Kidney epithelial cell (primary cell): Measurements from ENCODE around the gene CCDC191. TPM values are rescaled to one million over a fixed set of nuclear protein-coding genes. Genes with fewer than 3 reads are reported as not detected.

Experiments
- DNase-seq: peaks from one replicate; pipeline ENCODE4 v3.0.0-alpha.2; 2010; ENCODE audit warnings: low read depth
- H3K27me3 ChIP-seq: 2 replicates; pipeline ENCODE4 v1.6.0; 2011; ENCODE audit warnings: low read length; ENCODE audit not compliant: control insufficient read depth, insufficient read depth
- H3K36me3 ChIP-seq: 2 replicates; pipeline ENCODE4 v1.5.1; 2011; ENCODE audit warnings: low read length; ENCODE audit not compliant: control insufficient read depth, insufficient read depth
- H3K4me3 ChIP-seq: 2 replicates; pipeline ENCODE4 v1.5.1; 2011; ENCODE audit warnings: low read depth, mild to moderate bottlenecking, control low read depth, low read length
- total RNA-seq: library from RNA; depleted of rRNA; stranded (reverse); fragments of >200 nt; gene quantifications from 2 replicates; pipeline ENCODE4 v1.2.3, GENCODE V29; 2015
- TF ChIP-seq, protein P1 (sequence below): IDR thresholded peaks from 2 replicates; pipeline ENCODE4 v1.5.1; 2011; ENCODE audit warnings: mild to moderate bottlenecking, moderate library complexity, low read length, control low read depth, inconsistent platforms; ENCODE audit not compliant: insufficient read depth, poor library complexity, severe bottlenecking

Gene CCDC191
- total RNA-seq, 1 donor from 2014 or later, result 2.0 TPM

DNA sequence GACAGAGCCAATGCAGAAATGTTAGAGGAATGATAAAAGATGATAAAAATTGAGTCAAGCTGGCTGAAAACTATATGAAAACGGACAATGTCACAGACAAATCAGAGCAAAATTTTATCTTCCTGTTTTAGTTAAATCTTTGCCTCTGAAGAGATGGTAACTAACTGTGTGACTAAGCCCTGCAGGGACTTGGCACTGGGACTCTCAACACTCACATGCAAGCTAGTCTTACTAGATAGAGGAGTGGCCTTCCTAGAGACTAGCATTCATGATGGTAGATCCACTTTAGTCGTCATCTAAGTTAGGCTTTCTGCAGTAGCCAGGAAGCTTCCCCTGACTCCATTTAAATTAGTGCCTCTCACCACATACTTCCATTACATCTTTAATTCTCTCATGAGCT is 4.1 kb downstream of the CCDC191 start:
- H3K4me3 ChIP-seq, result no peak overlapping the region
- TF ChIP-seq, protein P1, sequence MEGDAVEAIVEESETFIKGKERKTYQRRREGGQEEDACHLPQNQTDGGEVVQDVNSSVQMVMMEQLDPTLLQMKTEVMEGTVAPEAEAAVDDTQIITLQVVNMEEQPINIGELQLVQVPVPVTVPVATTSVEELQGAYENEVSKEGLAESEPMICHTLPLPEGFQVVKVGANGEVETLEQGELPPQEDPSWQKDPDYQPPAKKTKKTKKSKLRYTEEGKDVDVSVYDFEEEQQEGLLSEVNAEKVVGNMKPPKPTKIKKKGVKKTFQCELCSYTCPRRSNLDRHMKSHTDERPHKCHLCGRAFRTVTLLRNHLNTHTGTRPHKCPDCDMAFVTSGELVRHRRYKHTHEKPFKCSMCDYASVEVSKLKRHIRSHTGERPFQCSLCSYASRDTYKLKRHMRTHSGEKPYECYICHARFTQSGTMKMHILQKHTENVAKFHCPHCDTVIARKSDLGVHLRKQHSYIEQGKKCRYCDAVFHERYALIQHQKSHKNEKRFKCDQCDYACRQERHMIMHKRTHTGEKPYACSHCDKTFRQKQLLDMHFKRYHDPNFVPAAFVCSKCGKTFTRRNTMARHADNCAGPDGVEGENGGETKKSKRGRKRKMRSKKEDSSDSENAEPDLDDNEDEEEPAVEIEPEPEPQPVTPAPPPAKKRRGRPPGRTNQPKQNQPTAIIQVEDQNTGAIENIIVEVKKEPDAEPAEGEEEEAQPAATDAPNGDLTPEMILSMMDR, result no peak
- no peak for DNase-seq

DNA sequence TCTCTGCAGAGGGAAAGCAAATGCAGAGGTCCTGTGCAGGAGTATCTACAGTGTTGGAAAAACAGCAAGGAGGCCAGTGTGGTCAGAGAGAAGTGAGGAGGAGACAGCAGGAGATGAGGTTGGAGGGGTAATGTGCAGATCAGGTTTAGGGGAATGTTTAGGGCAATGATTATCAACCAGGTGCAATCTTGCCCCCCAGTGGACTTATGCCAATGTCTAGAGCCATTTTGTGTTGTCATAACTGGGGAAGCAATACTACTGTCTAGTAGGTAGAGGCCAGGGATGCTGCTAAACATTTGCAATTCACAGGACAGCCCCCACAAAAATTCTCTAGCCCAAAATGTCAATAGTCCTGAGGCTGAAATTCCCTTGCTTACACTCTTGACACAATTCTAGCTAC is 13.1 kb downstream of the CCDC191 start:
- TF ChIP-seq, protein P1, result no peak
- Histone ChIP-seq H3K27me3 (no peaks in the 10 kb centered on the region), H3K4me3 (no peak overlapping the region), H3K36me3 (no peaks in the 10 kb centered on the region)
- DNase-seq, result no peak

More for the DNA sequence above, 4.1 kb downstream of the CCDC191 start:
- Histone ChIP-seq H3K36me3 (no peaks in the 10 kb centered on the region), H3K27me3 (no peaks in the 10 kb centered on the region)

DNA sequence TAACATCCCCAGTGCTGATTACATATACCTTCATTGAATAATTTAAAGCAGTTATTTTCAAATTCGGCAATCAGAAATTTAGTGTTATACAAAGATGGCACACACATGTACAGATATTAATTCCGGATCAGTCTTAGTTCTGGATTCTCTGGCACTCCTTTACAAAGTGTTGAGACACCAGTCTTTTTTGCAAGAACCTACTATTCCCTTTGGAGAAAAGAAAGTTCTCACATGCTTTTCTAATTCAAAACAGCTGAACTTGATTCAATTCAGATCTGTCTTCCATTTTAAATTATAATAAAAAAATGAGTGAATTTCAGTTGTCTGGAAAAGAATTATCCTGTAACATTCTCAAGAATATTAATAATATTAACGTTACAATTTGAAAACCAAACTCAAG is 20.4 kb downstream of the CCDC191 start:
- TF ChIP-seq, protein P1, result no peak
- H3K4me3 ChIP-seq, result no peak overlapping the region
- DNase-seq, result no peak
- H3K27me3 ChIP-seq, result no peaks in the 10 kb centered on the region
- no peaks in the 10 kb centered on the region for H3K36me3 ChIP-seq

DNA sequence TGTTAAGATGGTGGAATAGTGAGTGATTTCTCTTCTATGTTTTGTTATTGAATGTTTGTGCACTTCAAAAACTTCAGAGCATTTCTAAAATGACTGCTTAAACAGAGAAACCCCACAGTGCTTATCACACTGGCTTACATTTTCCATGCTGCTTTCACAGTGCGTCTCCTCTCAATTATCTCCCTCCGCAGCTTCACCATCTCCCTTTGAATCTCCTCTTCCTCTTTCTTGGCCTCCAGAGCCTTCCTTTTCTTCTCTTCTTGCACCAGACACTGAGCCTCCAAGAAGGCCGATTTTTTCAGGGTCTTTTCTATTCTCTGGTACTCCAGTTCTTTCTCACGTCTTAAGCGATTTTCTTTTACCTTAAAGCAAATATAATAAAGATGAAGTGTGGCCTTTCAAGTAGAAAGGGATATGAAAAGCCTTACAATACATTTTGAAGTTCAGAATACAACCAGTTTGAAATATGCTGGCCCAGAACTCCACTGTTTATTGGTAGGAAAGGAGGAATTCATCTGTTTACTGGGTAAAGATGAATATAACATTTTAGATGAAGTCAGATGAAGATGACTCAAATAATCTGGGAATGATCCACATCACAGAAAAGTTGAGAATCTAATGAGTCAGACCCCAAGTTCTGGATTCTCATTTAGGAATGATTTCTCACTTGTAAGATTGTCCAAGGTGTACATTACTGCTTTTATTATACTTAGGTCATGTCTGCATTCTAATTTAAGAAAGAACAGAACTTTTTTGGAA is 21.4 kb downstream of the CCDC191 start:
- no peak overlapping the region for H3K4me3 ChIP-seq
- H3K36me3 ChIP-seq, result no peaks in the 10 kb centered on the region
- H3K27me3 ChIP-seq, result no peaks in the 10 kb centered on the region
- DNase-seq, result no peak
- TF ChIP-seq, protein P1, result no peak

DNA sequence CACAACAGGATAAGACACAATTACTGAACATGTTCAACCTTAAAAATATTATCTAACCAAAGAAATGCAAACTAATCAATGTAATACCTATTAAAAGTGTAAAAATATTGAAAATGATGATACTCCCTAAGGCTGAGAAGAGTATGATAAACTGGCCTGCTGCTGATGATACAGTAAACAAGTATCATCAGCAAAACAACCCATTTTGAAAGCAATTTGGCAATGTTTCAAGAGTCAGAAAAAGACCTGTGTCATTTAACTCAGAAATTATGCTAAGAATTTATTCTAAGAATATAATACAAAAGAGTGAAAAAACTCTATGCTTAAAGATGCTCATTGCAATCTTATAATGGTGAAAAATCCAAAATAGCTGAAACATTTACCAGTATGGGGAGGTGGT is 22.1 kb downstream of the CCDC191 start:
- TF ChIP-seq, protein P1, result no peak
- no peaks in the 10 kb centered on the region for H3K27me3 ChIP-seq
- H3K4me3 ChIP-seq, result no peak overlapping the region
- DNase-seq, result no peak
- no peaks in the 10 kb centered on the region for H3K36me3 ChIP-seq

DNA sequence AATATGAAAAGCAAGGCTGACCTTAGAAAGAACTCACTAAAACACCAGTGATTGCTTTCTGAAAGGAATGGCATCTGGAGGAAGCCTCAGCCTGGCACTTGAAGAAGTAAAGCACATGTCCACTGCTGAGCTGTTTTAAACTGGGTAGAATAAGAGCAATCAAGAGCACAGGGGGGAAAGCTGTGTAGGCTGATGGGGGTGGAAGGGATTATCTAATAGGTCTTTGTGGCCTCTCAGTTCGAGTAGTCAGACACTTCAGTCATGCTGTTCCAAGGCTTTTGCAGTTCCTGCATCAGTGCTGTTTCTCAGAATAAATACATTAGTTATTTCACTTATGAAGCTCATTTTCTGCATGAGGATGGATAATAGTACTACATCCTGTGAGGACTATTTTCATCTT is 22.6 kb downstream of the CCDC191 start:
- Histone ChIP-seq H3K36me3 (no peaks in the 10 kb centered on the region), H3K4me3 (no peak overlapping the region), H3K27me3 (no peaks in the 10 kb centered on the region)
- TF ChIP-seq, protein P1, result no peak
- DNase-seq, result no peak
